GM18520 (cell line): ENCODE measurements around the gene TTLL10.

ENCODE experiments used
- ATAC-seq: cut with Tn5 transposase; IDR thresholded peaks from one replicate; pipeline ENCODE4 v1.9.1; 2021; ENCODE audit not compliant: unreplicated experiment

TTLL10 gene

DNA sequence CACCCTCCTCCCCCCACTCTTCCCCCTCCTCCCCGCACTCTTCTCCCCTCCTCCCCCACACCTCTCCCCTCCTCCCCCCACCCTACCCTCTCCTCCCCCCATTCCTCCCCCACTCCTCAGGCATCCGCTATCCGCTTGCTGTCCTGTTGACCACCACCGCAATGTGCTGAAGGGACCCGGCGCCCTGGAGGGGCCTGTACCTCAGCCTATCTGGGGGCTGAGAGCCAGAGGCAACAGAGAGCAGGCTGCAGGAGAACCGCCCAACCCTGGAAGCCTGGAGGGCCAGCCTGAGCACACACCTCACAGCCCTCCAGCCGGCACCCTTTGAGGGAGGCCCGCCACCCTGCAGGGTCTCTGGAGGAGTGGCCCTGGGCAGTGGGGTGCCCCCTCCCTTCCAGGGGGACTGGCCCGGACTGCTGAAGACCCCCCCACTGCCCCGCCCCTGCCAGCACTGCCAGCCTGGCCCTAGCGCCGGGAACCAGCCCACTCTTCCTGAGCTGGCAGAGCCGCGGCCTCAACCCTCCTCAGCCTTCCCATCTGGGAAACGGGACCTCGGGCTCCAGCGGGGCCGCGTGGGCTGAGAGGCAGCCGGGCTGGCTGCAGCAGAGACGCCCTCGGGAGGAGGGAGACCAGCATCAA is 71.6 kb downstream of the TTLL10 start:
- ATAC-seq: no peak

DNA sequence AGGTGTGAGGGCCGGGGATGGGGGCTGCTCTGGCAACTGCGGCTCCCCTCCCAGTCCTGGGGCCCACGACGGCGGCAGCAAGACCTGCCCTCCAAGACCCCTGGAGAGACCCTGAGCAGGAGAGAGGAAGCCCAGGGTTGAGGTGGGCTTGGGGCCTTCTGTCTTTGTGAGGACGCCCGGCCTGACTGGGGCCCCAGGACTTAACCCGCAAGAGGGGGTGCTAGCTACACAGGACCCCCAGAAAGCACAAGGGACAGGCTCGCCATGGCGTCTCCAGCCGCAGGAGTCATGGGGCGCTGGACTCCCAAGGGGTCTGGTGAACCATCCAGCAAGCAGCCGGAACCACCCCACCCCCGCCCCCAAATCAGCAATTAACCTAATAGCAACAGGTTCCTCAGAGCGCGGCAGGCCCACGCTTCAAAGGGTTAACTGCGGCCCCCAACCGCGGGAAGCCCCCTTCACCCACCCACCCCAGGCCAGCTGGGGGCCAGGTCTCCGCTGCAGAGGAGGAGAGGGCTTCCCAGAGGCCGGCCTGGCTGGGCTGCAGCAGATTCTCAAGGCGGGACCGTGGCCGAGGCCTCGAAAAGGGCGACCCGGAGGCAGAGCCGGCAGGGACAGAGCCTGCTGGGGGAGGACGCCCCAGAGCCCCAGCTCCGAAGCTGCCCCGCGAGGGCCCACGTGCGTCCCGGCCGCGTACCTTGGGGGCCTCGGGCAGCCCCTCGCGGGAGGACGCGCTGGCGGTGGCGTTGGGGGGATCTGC is 72.3 kb downstream of the TTLL10 start:
- no peak for ATAC-seq

DNA sequence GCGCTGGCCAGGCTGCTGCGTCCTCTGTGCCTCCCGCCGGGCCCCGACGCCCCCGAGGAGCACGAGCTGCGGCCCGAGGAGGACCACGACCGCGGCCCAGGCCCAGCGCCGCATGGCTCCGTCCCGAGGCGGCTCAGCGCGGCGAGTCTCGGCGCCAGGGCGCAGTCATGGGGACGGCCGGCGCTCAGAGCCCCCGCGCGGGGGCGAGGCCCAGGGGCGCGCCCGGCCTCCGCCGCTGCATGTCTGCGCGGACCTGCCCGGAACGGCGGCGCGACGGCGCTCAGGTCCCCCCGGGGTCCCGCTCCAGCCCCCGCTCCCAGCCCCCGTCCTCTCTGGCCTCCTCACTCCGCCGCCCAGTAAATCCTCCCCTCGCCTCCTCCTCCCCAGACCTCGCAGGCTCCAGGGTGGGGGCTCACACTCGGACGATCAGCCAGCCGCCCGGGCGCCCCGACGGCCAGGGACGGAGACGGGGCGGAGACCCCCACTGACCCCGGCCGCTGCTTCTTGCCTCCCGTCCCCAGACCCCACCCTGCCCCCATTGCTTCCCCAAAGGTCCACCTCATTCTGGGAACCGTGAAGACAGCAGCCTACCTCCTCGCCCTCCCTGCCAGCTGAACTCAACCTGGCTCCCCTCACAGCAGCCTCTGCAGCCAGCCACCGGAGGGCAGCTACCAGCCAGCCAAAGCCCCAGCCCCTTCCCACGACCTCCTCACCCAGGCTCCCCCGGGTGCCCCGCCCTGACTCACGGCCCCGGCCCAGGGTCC is 73.1 kb downstream of the TTLL10 start, which contains the start of gene C1QTNF12:
Gene C1QTNF12 (minus strand): TSS at position 146 of the 764 bp plus-strand sequence. CDS start 32 bp downstream, at position 114.
- no peak for ATAC-seq

DNA sequence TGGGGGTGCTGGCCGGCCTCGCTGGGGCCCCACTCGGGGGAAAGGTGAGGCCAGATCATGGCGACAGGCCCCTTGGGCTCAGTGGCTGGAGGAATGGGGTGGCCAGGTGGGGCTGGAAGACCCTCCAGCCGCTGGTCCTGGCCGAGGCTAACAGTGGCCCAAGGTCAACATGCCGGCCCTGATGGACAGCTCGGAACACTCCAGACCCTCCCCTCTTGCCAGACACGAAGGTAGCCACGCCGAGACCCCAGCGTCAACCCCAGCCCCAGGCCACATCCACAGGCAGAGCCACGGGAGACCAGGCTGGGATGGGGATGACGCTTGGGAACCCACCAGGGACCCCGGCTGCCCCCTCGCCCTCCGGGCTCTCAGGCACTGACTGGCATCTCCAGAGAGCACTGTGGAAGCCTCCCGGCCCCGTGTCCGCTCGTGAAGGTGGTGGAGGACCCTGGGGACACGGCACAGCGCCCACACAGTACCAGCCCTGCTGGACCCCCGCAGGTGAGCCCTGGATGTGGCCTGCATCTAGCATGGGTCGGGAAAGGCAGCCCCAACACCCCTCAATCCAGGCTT is 73.7 kb downstream of the TTLL10 start:
- ATAC-seq: no peak
